ENCODE measurements around the gene CCDC184.
"Not testable (repeated sequence)": the region's sequence is repeated elsewhere in the genome, so short reads cannot be mapped to it uniquely, and the experiment has no call there.

DNA sequence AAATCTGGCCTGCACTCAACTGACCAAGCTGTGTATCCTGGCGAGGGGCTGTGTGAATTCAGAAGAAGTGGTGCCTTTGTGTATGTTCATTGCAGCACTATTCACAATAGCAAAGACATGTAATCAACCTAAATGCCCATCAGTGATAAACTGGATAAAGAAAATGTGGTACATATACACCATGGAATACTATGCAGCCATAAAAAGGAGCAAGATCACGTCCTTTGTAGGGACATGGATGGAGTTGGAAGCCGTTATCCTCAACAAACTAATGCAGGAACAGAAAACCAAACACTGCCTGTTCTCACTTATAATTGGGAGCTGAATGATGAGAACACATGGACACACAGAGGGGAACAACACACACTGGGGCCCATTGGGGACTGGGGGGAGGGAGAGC lies 41.1 kb downstream of the CCDC184 start:
- TF ChIP-seq, protein P1, sequence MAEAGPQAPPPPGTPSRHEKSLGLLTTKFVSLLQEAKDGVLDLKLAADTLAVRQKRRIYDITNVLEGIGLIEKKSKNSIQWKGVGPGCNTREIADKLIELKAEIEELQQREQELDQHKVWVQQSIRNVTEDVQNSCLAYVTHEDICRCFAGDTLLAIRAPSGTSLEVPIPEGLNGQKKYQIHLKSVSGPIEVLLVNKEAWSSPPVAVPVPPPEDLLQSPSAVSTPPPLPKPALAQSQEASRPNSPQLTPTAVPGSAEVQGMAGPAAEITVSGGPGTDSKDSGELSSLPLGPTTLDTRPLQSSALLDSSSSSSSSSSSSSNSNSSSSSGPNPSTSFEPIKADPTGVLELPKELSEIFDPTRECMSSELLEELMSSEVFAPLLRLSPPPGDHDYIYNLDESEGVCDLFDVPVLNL (CRISPR knock-in tag; IDR thresholded peaks at IDR 0.05; ENCODE audit: borderline replicate concordance, low read depth), result not testable (repeated sequence)
- TF ChIP-seq, protein P2, sequence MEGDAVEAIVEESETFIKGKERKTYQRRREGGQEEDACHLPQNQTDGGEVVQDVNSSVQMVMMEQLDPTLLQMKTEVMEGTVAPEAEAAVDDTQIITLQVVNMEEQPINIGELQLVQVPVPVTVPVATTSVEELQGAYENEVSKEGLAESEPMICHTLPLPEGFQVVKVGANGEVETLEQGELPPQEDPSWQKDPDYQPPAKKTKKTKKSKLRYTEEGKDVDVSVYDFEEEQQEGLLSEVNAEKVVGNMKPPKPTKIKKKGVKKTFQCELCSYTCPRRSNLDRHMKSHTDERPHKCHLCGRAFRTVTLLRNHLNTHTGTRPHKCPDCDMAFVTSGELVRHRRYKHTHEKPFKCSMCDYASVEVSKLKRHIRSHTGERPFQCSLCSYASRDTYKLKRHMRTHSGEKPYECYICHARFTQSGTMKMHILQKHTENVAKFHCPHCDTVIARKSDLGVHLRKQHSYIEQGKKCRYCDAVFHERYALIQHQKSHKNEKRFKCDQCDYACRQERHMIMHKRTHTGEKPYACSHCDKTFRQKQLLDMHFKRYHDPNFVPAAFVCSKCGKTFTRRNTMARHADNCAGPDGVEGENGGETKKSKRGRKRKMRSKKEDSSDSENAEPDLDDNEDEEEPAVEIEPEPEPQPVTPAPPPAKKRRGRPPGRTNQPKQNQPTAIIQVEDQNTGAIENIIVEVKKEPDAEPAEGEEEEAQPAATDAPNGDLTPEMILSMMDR (IDR thresholded peaks at IDR 0.05), result not testable (repeated sequence)
- TF ChIP-seq FOXK1 (CRISPR knock-in tag; IDR thresholded peaks at IDR 0.05); KAT7 (CRISPR knock-in tag; IDR thresholded peaks at IDR 0.05; ENCODE audit: borderline replicate concordance); ESRRA (CRISPR knock-in tag; IDR thresholded peaks at IDR 0.05; ENCODE audit: borderline replicate concordance); ZBTB21 (CRISPR knock-in tag; IDR thresholded peaks at IDR 0.05; ENCODE audit: borderline replicate concordance); CBFB (CRISPR knock-in tag; IDR thresholded peaks at IDR 0.05; ENCODE audit: low read depth); ATF1 (CRISPR knock-in tag; IDR thresholded peaks at IDR 0.05): not testable (repeated sequence)
- TF ChIP-seq, protein P3, sequence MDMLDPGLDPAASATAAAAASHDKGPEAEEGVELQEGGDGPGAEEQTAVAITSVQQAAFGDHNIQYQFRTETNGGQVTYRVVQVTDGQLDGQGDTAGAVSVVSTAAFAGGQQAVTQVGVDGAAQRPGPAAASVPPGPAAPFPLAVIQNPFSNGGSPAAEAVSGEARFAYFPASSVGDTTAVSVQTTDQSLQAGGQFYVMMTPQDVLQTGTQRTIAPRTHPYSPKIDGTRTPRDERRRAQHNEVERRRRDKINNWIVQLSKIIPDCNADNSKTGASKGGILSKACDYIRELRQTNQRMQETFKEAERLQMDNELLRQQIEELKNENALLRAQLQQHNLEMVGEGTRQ (CRISPR knock-in tag; IDR thresholded peaks at IDR 0.05), result not testable (repeated sequence)
- TF ChIP-seq, protein P4, sequence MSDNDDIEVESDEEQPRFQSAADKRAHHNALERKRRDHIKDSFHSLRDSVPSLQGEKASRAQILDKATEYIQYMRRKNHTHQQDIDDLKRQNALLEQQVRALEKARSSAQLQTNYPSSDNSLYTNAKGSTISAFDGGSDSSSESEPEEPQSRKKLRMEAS (CRISPR knock-in tag; IDR thresholded peaks at IDR 0.05), result not testable (repeated sequence)
- TF ChIP-seq, protein P5, sequence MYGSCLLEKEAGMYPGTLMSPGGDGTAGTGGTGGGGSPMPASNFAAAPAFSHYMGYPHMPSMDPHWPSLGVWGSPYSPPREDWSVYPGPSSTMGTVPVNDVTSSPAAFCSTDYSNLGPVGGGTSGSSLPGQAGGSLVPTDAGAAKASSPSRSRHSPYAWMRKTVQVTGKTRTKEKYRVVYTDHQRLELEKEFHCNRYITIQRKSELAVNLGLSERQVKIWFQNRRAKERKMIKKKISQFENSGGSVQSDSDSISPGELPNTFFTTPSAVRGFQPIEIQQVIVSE (CRISPR knock-in tag; IDR thresholded peaks at IDR 0.05; ENCODE audit: borderline replicate concordance), result not testable (repeated sequence)

Data from WTC11 (cell line).